Loucy (cell line): ENCODE measurements around the gene STON2.

ENCODE experiments used
- CTCF ChIP-seq: fragments of 200-600 bp; sonication (generic); conservative IDR thresholded peaks from 2 replicates; pipeline ENCODE4 v1.5.1; 2014; ENCODE audit warnings: mild to moderate bottlenecking, antibody characterized with exemption, low read length
- EZH2phosphoT487 ChIP-seq: fragments of 200-600 bp; IDR thresholded peaks from 2 replicates; pipeline ENCODE4 v1.6.1; 2018; ENCODE audit warnings: antibody characterized with exemption, mild to moderate bottlenecking, moderate library complexity, borderline replicate concordance

- no peak for TF ChIP-seq CTCF
- no peak for TF ChIP-seq EZH2phosphoT487
These were observed 76.1 kb downstream of the STON2 start for GRCh38 chr14:81324011-81324410.
